HG03108 (cell line): Measurements from ENCODE around the gene PSMB9.
"Not testable (repeated sequence)": the region's sequence is repeated elsewhere in the genome, so short reads cannot be mapped to it uniquely, and the experiment has no call there.

Experiments
- ATAC-seq: cut with Tn5 transposase; IDR thresholded peaks from one replicate; pipeline ENCODE4 v1.9.1; 2021; ENCODE audit warnings: moderate library complexity; ENCODE audit not compliant: unreplicated experiment

The PSMB9 gene

DNA sequence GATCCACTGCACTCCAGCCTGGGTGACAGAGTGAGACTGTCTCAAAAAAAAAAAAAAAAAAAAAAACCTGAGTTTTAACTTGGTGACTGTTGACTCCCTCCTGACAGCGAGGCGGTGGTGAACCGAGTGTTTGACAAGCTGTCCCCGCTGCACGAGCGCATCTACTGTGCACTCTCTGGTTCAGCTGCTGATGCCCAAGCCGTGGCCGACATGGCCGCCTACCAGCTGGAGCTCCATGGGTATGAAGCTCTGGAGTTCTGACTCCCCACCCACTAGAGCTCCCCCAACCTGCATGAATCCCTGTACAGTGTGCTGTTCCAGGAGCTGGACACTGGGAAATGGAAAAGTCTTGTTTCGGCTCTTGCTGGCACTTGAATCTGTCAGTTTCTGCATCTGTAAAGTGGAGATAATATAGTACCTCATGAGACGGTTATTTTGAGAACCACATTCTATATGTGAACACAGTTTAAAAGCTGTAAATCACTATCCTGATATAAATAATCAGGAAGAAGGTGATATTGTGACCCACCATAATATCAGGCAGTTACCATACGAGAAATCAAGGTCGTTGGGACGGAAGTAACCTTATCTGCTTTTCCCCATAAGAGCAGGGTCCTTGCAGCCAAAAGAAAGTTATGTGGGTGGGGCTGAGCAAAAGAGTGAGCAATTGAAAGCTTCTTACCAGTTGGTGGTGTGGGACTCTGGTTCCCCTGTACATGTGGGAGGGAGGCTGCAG is 3.3 kb downstream of the PSMB9 start:
- no peak for ATAC-seq

DNA sequence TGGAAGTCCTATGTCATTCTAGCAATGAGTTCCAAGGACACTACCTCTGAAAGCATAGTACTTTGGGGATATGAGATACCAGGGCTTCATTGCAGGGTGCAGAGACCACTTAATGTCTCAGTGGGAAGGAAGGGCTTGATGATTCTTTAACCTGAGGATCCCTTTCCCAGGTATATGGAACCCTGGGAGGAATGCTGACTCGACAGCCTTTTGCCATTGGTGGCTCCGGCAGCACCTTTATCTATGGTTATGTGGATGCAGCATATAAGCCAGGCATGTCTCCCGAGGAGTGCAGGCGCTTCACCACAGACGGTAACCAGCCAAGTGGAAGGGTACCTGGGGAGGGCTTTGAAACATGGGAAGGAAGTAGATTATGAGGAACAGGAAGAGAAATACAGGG is 4.2 kb downstream of the PSMB9 start:
- ATAC-seq, result no peak

DNA sequence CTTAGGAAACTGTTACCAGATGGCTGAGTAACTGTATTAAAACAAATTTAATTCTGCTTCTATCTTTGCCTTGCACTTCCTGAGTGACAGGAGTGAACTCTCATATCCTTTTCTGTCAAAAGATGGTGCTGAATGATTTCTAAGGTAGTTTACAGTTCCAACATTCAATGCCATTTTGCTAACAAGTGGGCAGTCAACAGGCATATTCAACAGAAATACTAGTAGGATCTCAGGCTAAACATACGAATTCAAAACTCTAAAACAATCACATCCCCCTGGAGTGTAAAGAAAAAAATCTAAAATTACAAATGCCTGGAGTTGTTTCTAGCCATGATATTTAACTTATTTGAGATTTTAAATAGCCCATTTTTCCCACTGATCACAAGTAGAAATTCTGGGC is 6.7 kb downstream of the PSMB9 start:
- no peak for ATAC-seq

DNA sequence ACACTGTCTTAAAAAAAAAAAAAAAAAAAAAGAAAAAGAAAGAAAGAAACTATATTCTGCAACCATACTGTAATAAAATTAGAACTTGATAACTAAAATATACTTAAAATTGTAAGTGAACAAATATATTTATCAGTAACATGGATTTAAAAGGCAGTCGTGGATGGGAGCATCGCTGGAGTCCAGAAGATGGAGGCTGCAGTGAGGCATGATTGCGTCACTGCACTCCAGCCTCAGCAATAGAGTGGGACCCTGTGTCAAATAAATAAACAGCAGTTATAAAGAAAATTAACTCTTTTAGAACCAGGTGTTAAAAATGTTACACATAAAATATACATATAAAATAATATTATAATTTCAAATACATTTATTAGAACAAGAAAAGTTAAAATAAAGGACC is 8.7 kb downstream of the PSMB9 start:
- no peak for ATAC-seq

DNA sequence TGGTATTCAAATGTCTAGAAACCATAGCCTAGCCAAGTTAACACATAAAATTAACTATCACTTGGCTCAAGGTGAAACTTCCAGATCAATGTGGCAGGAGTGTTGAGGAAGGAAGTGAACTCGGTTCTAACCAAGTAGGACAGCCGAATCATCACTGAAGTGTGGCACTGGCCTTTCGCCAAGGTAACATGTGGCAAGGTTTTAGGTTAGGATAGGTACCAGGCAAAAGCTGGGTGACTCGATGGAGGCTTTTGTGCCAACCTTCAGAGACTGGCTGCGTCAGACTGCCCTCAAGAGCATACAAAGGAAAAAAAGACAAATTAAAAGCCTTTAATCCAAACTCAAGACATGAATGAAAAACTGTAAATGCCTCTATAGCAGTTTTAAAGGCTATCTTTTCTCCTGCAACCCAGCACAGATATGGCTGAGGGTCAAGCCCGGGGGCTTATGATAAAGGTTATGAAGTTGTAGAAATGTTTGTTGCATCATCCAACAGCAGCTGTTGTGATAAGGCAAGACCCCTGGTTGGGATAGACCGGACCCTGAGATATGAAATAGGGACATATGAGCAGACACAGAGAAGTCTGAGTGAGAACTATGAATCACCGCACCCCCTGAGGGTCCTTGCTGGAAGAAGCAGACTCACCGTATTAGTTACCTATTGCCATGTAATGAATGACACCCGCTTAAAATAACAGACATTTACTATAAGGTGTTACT is 11.9 kb downstream of the PSMB9 start:
- ATAC-seq, result no peak

DNA sequence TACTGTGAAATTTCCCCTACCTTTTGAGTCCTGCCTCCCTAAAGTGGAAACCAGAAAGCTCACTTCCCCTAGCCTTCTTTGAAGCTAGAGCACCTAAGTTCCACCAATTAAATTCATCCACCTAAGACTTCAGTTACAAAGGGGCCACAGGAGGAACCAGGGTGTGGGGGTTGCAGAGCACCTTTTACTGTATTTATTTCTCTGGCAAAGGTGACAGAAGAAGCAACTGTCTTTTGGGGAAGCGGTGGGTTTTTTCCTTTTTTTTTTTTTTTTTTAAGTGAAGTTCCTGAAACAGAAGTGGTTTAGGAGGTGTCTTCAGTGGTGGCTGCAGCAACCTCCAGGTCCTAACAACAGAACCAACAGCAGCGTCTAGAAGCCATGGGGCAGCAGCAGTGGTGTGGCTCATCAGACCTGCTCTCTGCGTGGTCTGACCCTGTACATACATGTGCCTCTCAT is 13.1 kb downstream of the PSMB9 start:
- no peak for ATAC-seq

DNA sequence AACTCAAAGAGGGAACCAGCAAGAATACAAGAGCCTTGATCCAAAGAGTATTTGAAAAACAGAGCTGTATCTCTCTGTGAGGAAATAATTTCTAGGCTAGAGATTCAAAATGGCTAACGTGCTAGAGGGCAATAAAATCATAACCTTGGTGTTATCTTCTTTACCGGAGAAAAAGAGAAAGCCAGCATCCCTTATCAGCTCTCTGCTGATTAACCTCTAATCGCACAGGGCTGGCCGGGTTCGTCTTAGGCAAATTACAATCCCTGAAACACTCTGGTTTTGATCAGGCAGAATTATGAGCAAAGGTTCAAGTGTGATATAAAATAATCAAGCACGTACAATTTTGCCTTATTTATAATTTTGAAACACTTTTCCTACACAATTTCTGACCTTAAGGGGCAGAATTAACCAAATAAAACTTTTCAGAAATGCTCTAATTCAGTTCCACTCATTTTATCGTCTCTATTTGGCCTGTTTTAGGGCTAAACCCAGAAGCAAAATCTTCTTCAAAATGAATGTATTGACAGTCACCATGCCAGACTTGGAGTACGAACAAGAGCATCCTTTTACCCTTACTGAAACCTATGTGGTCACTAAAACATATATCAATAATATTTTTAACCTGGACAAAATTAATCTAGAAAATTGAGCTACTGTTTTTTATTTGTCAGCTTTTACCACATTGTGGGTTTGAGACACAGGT is 13.7 kb downstream of the PSMB9 start:
- no peak for ATAC-seq

DNA sequence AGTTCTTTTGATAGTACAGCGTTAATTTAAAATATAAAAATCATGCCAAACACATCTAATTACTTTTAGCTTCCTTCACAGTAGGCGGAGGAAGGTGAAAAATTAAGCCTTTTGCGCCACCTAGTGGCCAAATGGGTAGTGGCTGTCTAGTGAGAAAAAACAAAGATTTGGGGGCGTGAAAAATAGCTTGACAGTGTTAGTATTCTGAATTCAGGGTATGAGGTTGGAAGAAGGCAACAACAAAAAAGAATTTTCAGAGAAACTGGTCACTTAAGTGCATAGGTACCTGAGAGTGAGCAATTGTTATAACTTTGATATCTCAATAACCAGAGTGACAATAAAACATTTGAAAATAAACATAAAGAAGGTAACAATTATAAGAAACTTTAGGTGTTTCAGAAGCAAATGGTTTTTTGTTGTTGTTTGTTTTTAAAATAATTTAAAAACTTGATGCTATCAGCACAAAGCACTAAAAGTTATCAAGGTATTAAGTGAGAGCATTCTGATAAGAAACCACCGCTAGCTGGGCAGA is 14.3 kb downstream of the PSMB9 start:
- no peak for ATAC-seq

DNA sequence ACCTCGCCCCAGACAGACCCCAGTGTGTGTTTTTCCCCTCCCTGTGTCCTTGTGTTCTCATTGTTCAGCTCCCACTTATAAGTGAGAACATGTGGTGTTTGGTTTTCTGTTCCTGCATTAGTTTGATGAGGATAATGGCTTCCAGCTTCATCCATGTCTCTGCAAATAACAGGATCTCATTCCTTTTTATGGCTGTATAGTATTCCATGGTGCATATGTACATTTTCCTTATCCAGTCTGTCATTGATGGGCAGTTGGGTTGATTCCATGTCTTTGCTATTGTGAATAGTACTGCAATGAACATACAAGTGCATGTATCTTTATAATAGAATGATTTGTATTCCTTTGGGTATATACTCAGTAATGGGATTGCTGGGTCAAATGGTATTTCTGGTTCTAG is 20.0 kb downstream of the PSMB9 start:
- not testable (repeated sequence) for ATAC-seq

DNA sequence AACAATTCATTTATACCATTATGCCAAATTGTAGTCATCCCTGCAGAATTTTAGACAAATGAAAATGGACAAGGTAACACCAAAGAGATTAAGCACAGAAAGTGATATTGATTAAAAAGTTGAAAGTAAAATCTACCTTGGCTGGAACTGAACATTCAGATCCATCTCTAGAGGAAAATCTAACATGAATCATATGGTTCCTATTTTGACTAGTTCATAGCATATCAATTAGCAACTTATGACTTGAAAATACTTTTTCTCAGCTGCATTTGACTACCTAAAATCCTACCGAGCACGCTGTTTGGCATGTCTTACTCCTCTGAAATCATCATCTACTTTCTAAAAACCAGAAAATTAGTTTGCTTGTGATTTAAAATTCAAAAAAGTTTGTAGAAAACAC is 22.6 kb downstream of the PSMB9 start:
- no peak for ATAC-seq

DNA sequence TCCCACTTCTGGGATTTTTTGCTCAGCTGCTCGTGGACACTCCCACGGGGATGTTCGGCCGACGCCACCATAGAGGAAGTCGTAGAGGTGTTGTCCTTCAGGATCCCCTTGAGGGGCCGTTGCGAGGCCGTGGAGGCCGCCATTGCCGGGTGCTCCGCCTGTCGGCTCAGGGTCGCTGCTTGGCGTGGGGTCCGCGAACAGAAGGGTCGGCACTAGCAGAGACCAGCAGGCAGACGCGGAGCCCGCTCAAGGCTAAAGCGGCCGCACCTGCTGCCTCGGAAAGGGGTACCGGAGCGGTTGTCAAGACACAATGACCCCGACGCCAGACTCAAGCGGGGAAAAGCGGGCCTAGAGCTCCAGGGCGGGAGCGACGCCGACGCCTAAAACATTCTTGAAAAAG is 25.7 kb downstream of the PSMB9 start:
- no peak for ATAC-seq

DNA sequence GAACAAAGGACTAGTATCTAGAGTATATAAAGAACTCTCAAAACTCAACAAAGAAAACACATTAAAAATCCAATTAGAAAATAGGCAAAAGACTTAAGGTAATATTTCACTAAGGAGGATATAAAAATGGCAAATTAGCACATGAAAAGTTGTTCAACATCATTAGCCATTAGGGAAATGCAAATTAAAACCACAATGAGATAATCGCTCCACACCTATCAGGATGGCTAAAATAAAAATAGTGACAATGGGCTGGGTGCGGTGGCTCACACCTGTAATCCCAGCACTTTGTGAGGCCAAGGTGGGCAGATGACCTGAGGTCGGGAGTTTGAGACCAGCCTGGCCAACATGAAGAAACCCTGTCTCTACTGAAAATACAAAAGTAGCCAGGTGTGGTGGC is 27.0 kb downstream of the PSMB9 start:
- ATAC-seq, result not testable (repeated sequence)

DNA sequence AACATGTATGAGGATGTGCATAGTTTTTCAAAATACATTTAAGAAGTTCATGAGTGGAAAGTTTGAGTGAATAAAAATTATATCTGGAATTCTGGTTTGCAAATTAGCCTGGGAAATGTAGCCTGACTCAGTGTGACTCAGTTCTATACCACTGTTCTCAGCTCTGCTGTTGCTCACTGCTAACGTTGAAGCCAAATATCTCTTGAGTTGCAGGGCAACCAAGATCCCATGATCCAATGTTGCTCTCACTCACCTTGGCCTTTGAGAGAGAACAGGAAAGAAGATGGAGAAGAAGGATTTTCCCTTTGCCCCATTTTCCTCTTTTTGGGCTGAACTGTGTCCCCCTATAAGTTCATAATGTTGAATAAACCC is 28.9 kb downstream of the PSMB9 start:
- ATAC-seq, result no peak

DNA sequence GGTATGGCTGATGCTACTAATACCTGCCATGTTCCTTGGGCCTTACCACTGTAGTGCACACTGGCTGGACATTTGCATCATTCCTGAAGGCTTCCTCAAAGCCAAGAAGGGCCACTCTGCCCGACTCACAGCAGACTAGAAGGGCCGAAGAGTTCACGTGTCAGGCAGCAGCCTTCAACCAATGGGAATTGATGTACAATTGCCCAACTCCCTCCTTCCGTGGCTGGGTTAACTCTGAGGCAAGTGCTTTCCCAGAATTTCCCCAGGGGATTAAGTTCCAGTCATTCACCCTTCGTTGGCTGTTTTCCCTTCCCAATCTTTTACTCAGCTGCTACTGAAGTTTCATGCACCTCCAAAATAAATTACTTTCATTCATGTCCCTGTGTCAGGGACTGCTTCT is 29.8 kb downstream of the PSMB9 start:
- no peak for ATAC-seq

DNA sequence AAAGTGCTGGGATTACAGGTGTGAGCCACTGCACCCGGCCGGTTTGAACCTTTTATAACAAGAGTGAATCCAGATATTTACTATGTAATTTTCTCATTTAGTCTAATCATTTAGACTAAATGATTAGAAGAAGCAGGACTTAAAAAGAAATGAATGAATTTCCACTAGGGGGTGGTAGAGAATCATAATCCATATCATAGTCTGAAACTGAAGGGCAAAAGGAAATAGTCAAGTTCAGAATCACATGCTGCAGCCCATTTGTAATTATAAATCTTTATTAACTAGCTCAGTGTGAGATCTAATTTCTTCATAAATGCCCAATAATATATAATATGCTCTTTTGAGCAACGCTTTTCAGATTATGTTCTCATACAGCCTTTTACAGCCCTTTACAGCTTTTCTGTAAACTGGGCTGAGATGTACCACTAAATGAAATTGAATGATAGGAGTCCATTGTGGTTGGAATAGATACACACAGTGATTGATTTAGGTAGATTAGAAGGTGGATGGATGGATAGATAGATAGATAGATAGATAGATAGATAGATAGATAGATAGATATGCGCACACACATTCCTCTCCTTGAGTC is 31.8 kb downstream of the PSMB9 start:
- ATAC-seq, result no peak

DNA sequence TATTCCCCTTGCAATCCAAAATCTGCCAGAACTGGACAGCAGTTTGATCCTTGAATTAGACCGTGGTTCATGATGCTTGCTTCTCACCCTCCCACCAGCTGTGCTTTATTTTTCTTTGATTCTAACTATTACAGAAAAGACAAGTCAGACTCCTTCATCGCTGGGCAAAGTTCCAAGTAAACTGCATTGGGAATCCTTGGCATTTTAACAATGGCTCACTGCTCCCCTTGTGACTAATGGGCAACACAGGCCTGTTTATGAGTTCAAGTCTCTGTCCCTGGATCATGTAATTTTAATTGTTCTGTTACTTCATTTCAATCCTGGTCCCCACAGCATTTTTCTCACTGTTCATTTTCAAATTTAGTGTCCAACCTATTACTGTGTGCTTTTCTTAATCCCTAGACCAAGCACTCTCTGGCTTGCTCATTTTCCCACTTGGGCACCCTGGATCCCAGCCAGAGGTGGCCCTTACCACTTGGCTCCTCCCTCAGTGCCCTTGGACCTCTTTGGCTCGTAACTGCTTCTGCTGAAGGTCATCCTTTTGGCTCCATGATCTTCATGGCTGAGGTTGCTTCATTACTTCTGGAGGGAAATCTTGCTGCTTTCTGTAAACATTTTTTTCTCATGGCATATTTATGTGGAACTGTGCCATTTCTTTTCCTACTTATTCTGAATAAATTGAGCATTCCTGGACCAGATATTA is 32.8 kb downstream of the PSMB9 start:
- no peak for ATAC-seq

DNA sequence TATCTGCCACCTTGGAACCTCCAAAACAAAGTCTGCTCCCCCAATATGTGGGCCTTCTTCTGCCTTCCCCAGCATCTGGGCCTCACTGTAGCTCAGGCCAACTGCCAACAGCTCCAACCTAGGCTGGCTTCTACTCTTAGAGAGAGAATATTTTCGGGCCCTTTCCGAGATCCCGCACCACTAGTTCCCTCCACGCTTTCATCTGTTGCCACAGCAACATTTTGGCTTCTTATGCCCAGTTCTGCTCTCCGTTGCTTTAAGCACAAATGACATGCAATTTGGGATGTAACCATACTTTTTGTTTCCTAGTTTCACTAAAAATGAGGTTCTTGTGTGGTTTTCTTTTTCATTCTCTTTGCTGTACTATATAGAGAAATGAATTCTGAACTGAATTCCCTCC is 33.6 kb downstream of the PSMB9 start:
- ATAC-seq, result no peak

DNA sequence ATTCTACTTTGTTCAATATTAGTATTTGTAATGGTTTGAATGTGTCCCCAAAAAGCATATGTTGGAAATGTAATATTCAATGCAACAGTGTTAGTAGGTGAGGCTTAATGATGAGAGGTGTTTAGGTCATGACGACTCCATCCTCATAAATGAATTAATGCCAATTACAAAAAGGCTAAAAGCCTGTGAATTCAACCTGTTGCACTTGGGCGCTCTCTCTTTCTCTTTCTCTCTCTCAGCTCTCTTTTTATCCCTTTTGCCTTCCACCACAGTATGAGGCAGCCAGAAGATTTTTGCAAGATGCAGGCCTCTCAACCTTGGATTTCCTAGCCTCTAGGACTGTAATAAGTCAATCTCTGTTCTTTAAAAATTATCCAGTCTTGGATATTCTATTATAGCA is 34.6 kb downstream of the PSMB9 start:
- ATAC-seq, result no peak

DNA sequence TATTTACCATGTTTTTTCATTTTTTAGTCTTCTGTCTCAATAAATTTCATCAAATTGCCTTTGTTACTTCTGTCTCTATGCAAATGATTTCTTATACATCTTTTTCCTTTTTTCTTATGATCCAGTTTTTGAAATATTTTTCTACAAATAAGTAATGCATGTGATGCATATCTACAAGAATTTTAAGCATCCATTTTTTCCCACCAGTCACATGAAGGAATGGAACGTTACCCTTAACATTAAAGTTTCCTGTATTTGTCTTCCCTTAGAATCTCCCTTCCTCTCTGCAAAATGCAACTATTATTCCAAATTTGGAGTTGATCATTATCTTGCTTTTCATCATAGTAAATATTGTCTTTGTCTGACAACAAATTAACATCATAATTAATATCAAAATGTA is 35.5 kb downstream of the PSMB9 start:
- no peak for ATAC-seq

DNA sequence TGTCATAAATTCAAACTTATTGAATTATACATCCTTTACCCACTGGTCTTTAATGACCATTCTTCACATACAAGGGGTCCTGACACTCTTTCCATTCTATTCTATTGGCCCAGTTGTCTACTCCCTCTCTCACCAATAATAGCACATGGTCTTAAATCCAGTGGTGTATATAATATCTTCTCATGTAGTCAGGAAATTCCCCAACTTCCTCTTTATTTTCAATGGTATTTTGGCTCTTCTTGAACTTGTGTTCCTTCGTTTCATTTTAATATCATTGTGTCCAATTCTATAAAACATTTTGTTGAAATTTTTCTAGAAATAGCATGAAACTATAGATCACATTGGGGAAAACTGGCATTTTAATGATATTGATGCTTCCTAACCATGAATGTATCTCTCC is 36.8 kb downstream of the PSMB9 start:
- no peak for ATAC-seq
